NCI-H1436 treated with DMSO at 0.1 percent for 48 hours (cell line): ENCODE results near the gene UGT1A6.

ENCODE experiments used
- DNase-seq: peaks from one replicate; lab custom pipeline; 2025; lab: John Stamatoyannopoulos, UW

UGT1A6 gene

GRCh38 chr2:233768076-233768475 is 75.4 kb downstream of the UGT1A6 start:
- no peak for DNase-seq

GRCh38 chr2:233769260-233769659 is 76.6 kb downstream of the UGT1A6 start:
- DNase-seq, result no peak

- DNase-seq, result no peak
These were observed 79.5 kb downstream of the UGT1A6 start for GRCh38 chr2:233772153-233772552.

GRCh38 chr2:233772583-233772982 is 79.9 kb downstream of the UGT1A6 start:
- DNase-seq, result no peak

- DNase-seq, result no peak
These were observed 81.2 kb downstream of the UGT1A6 start for GRCh38 chr2:233773854-233774253.

GRCh38 chr2:233775414-233775813 is 82.7 kb downstream of the UGT1A6 start:
- no peak for DNase-seq

- DNase-seq, result no peak
These were observed 85.3 kb downstream of the UGT1A6 start, which contains the start of gene MROH2A for GRCh38 chr2:233778030-233778429. MROH2A (plus strand) TSS chr2:233778330; CDS start chr2:233779359, 1,029 bp downstream.

GRCh38 chr2:233779722-233780121 is 87.0 kb downstream of the UGT1A6 start:
- DNase-seq, result no peak

GRCh38 chr2:233780771-233781170 is 88.1 kb downstream of the UGT1A6 start:
- DNase-seq, result no peak

- DNase-seq, result no peak
These were observed 96.9 kb downstream of the UGT1A6 start for GRCh38 chr2:233789554-233789953.

- no peak for DNase-seq
These were observed 98.6 kb downstream of the UGT1A6 start for GRCh38 chr2:233791151-233791882.

- no peak for DNase-seq
These were observed 99.2 kb downstream of the UGT1A6 start for GRCh38 chr2:233791883-233792329.

- DNase-seq, result no peak
These were observed 100.0 kb downstream of the UGT1A6 start for GRCh38 chr2:233792720-233793119.

- no peak for DNase-seq
These were observed 100.9 kb downstream of the UGT1A6 start for GRCh38 chr2:233793465-233794127.

GRCh38 chr2:233794128-233794658 is 101.5 kb downstream of the UGT1A6 start:
- DNase-seq, result no peak

GRCh38 chr2:233795735-233796171 is 103.1 kb downstream of the UGT1A6 start:
- no peak for DNase-seq

- DNase-seq, result no peak
These were observed 103.6 kb downstream of the UGT1A6 start for GRCh38 chr2:233796254-233796653.

- DNase-seq, result no peak
These were observed 105.8 kb downstream of the UGT1A6 start for GRCh38 chr2:233798335-233799086.

GRCh38 chr2:233799087-233799665 is 106.5 kb downstream of the UGT1A6 start:
- DNase-seq, result no peak

GRCh38 chr2:233799716-233800115 is 107.0 kb downstream of the UGT1A6 start:
- no peak for DNase-seq

- DNase-seq, result no peak
These were observed 107.5 kb downstream of the UGT1A6 start for GRCh38 chr2:233800208-233800607.
